Astrocyte of the spinal cord (primary cell): Measurements from ENCODE around the gene PLEKHB1.

Experiments used
- DNase-seq: peaks from one replicate; pipeline ENCODE4 v3.0.0; 2011; ENCODE audit warnings: low read depth, low spot score
- H3K4me3 ChIP-seq: 2 replicates; pipeline ENCODE4 v1.5.1; 2011; ENCODE audit warnings: low read depth, mild to moderate bottlenecking, low read length, moderate library complexity
- in situ Hi-C: cut with HindIII; loops from 2 replicates; pipeline ENCODE4 v1.10.0; 2017; ENCODE audit warnings: low sequenced_read_pairs
- TF ChIP-seq, protein P1 (sequence below): IDR thresholded peaks from 2 replicates; pipeline ENCODE4 v1.5.1; 2012; ENCODE audit warnings: low read depth, mild to moderate bottlenecking, low read length, inconsistent platforms

The PLEKHB1 gene

DNA sequence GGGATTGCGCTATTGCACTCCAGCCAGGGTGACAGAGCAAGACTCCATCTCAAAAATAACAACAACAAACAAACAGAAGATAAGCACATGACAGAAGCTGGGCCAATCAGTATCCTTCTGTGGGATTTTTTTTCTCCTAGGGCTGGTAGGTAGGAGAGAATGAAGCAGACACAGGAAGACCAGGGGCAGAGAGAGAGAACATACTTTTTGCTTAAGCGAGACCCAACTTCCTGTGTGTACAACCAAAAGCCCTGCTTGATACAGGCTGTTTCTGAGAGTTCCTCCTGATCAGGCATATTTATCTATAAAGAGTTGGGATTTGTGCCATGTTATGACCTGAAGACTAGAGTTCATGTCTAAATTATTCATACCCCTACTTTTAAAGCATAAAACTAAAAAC is 12.4 kb upstream of the PLEKHB1 start:
- in situ Hi-C loops: no loop called here
- TF ChIP-seq, protein P1, sequence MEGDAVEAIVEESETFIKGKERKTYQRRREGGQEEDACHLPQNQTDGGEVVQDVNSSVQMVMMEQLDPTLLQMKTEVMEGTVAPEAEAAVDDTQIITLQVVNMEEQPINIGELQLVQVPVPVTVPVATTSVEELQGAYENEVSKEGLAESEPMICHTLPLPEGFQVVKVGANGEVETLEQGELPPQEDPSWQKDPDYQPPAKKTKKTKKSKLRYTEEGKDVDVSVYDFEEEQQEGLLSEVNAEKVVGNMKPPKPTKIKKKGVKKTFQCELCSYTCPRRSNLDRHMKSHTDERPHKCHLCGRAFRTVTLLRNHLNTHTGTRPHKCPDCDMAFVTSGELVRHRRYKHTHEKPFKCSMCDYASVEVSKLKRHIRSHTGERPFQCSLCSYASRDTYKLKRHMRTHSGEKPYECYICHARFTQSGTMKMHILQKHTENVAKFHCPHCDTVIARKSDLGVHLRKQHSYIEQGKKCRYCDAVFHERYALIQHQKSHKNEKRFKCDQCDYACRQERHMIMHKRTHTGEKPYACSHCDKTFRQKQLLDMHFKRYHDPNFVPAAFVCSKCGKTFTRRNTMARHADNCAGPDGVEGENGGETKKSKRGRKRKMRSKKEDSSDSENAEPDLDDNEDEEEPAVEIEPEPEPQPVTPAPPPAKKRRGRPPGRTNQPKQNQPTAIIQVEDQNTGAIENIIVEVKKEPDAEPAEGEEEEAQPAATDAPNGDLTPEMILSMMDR: no peak
- no peak for DNase-seq
- H3K4me3 ChIP-seq: no peak overlapping the region

DNA sequence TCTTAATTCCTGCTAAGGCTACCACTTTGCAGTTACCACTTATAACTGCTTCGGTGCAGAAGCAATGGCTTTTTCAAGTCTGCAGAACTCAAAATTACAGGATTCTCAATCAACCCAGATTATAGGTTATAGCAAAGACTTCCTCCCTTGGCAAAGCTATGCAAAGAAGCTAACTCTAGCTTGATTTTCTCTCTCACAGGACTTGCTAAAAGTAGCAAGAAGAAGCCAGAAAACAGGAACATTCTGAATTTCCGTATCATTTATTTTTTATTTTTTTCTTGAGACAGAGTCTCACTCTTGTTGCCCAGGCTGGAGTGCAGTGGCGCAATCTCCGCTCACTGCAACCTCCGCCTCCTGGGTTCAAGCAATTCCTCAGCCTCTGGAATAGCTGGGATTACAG is 10.7 kb upstream of the PLEKHB1 start:
- H3K4me3 ChIP-seq: no peak overlapping the region
- DNase-seq: no peak
- TF ChIP-seq, protein P1: no peak
- in situ Hi-C loops: no loop called here

DNA sequence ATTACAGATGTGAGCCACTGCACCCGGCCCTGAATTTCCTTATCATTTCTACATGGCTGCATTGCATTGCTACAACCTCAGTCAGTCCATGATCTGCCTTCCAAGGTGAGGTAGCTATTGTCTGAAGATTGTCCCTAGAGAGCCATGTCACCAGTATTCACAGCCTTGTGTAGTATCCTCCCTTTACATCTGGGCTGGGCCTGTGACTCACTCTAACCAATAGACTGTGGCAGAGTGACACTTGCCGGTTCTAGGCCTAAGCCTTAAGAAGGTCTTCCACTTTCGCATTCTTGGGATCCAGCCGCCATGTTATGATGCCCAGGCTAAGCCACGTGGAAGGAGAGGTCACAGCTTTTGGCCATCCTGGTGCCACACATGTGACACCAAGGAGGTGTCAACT is 10.1 kb upstream of the PLEKHB1 start:
- in situ Hi-C loops: no loop called here
- DNase-seq: no peak
- TF ChIP-seq, protein P1: no peak
- no peak overlapping the region for H3K4me3 ChIP-seq

DNA sequence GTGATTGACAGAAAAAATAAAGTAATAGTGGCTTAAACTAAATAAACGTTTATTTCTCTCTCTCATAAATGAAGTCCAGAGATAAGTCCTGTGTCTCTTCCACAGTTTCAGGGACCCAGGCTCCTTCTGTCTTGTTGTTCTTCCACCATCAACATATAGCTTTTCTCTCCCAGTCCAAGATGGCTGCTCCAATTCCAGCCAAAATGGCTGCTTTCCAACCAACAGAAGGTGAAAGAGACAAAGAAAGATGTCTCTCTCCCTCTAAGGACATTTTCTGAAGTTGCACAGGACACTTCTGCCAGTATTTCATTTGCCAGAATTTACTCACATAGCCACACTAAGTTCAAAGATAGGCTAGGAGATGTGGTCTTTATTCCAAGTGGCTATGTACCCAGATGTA is 9.4 kb upstream of the PLEKHB1 start:
- TF ChIP-seq, protein P1: no peak
- DNase-seq: no peak
- in situ Hi-C loops: no loop called here
- no peak overlapping the region for H3K4me3 ChIP-seq

DNA sequence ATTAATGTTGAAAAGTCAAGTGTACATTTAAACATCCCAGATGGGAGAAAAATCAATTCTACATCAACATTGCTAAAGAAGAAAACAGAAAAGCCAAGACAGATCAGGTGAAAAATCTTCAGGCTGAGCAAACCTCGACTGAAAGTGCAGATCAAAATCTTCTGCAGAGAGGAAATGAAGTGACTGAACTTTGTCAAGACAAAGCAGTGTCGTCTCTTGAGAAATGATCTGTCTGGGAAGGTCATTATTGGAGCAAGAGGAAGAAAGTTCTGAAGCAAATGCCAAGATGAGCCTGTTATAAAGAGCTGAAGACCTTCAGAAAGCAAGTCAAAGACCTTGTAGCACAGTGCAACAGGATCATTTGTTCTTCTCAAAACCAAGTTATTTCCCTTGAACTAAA is 5.8 kb upstream of the PLEKHB1 start:
- H3K4me3 ChIP-seq: no peak overlapping the region
- TF ChIP-seq, protein P1: no peak
- DNase-seq: no peak
- in situ Hi-C loops: no loop called here

DNA sequence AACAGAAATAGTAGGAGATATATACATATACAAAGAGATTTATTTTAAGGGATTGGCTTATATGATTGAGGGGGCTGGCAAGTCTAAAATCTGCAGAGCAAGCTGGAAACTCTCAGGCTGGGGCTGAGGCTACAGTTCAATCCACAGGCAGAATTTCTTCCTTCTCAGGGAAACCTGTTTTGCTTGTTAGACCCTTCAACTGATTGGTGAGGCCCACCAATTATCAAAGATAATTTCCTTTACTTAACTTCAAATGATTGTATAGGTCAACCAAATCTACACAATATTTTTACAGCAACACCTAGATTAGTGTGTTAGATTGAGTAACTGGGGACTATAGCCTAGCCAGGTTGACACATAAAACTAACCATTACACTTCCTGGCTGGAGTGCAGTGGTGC is 4.7 kb upstream of the PLEKHB1 start:
- no peak overlapping the region for H3K4me3 ChIP-seq
- DNase-seq: no peak
- in situ Hi-C loops: no loop called here
- TF ChIP-seq, protein P1: no peak
